Measurements from ENCODE around the gene CEP112. TPM values are rescaled to one million over a fixed set of nuclear protein-coding genes. Genes with fewer than 3 reads are reported as not detected.

The CEP112 gene
- total RNA-seq, 4 donors from 2014 or later, result 0.53 to 41.3 (median 5.7) TPM

GRCh38 chr17:65780111-65780510, 411.8 kb downstream of the CEP112 start:
- no peaks in the 10 kb centered on the region for H3K9me3 ChIP-seq
- H3K4me3 ChIP-seq, result no peak overlapping the region
- no peaks in the 10 kb centered on the region for H3K27me3 ChIP-seq
- H3K4me1 ChIP-seq, result peaks cover 0 to 6% (median 0%) of the 10 kb centered on the region in 4 donors
- DNase-seq, result no peak
- H3K27ac ChIP-seq, result no peak overlapping the region
- H3K36me3 ChIP-seq, result no peaks in the 10 kb centered on the region
- TF ChIP-seq POLR2A (IDR thresholded peaks at IDR 0.05), result no peak
- TF ChIP-seq CTCF (IDR thresholded peaks at IDR 0.05), result no peak

- Histone ChIP-seq H3K4me3 (no peak overlapping the region), H3K27me3 (no peaks in the 10 kb centered on the region), H3K27ac (no peak overlapping the region), H3K36me3 (no peaks in the 10 kb centered on the region), H3K4me1 (no peaks in the 10 kb centered on the region), H3K9me3 (no peaks in the 10 kb centered on the region)
- TF ChIP-seq POLR2A (IDR thresholded peaks at IDR 0.05), result no peak
- no peak for TF ChIP-seq CTCF (IDR thresholded peaks at IDR 0.05)
- no peak for DNase-seq
These were observed 415.0 kb downstream of the CEP112 start for GRCh38 chr17:65776890-65777289.

- Histone ChIP-seq H3K4me1 (no peaks in the 10 kb centered on the region), H3K36me3 (no peaks in the 10 kb centered on the region), H3K27me3 (no peaks in the 10 kb centered on the region), H3K9me3 (no peaks in the 10 kb centered on the region), H3K4me3 (no peak overlapping the region), H3K27ac (no peak overlapping the region)
- no peak for DNase-seq
- TF ChIP-seq CTCF (IDR thresholded peaks at IDR 0.05) (no peak), POLR2A (IDR thresholded peaks at IDR 0.05) (no peak)
These were observed 417.1 kb downstream of the CEP112 start for GRCh38 chr17:65774787-65775186.

GRCh38 chr17:65772989-65773388, 418.9 kb downstream of the CEP112 start:
- Histone ChIP-seq H3K9me3 (no peaks in the 10 kb centered on the region), H3K36me3 (no peaks in the 10 kb centered on the region), H3K4me3 (no peak overlapping the region), H3K27me3 (no peaks in the 10 kb centered on the region), H3K27ac (no peak overlapping the region), H3K4me1 (no peaks in the 10 kb centered on the region)
- no peak for DNase-seq
- no peak for TF ChIP-seq CTCF (IDR thresholded peaks at IDR 0.05)
- no peak for TF ChIP-seq POLR2A (IDR thresholded peaks at IDR 0.05)

- TF ChIP-seq POLR2A (IDR thresholded peaks at IDR 0.05) (no peak), CTCF (IDR thresholded peaks at IDR 0.05) (no peak)
- Histone ChIP-seq H3K4me1 (no peaks in the 10 kb centered on the region), H3K27me3 (no peaks in the 10 kb centered on the region), H3K36me3 (no peaks in the 10 kb centered on the region), H3K9me3 (no peaks in the 10 kb centered on the region), H3K4me3 (no peak overlapping the region), H3K27ac (no peak overlapping the region)
- DNase-seq, result no peak
These were observed 420.2 kb downstream of the CEP112 start for GRCh38 chr17:65771704-65772103.

GRCh38 chr17:65763786-65764185, 428.1 kb downstream of the CEP112 start:
- H3K27me3 ChIP-seq, result no peaks in the 10 kb centered on the region
- H3K27ac ChIP-seq, result no peak overlapping the region
- H3K4me1 ChIP-seq, result no peaks in the 10 kb centered on the region
- TF ChIP-seq CTCF (IDR thresholded peaks at IDR 0.05) (no peak), POLR2A (IDR thresholded peaks at IDR 0.05) (no peak)
- no peak for DNase-seq
- no peaks in the 10 kb centered on the region for H3K9me3 ChIP-seq
- no peak overlapping the region for H3K4me3 ChIP-seq
- no peaks in the 10 kb centered on the region for H3K36me3 ChIP-seq
